Measurements from ENCODE around the gene MOB3B.

Gene MOB3B

GRCh38 chr9:27361492-27361891 lies 168.1 kb downstream of the MOB3B start:
- peaks cover 39% of the 10 kb centered on the region for H3K36me3 Mint-ChIP-seq (ENCODE audit: low read depth)
- DNase-seq, result no peak
- no peak overlapping the region for H3K4me3 Mint-ChIP-seq
- TF ChIP-seq, protein P1, sequence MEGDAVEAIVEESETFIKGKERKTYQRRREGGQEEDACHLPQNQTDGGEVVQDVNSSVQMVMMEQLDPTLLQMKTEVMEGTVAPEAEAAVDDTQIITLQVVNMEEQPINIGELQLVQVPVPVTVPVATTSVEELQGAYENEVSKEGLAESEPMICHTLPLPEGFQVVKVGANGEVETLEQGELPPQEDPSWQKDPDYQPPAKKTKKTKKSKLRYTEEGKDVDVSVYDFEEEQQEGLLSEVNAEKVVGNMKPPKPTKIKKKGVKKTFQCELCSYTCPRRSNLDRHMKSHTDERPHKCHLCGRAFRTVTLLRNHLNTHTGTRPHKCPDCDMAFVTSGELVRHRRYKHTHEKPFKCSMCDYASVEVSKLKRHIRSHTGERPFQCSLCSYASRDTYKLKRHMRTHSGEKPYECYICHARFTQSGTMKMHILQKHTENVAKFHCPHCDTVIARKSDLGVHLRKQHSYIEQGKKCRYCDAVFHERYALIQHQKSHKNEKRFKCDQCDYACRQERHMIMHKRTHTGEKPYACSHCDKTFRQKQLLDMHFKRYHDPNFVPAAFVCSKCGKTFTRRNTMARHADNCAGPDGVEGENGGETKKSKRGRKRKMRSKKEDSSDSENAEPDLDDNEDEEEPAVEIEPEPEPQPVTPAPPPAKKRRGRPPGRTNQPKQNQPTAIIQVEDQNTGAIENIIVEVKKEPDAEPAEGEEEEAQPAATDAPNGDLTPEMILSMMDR (IDR thresholded peaks at IDR 0.05), result no peak
- H3K4me1 Mint-ChIP-seq, result peaks cover 38% of the 10 kb centered on the region
- peaks cover 3% of the 10 kb centered on the region for H3K27me3 Mint-ChIP-seq (ENCODE audit: low read depth, poor library complexity)
- H3K9me3 Mint-ChIP-seq, result no peaks in the 10 kb centered on the region
- H3K27ac Mint-ChIP-seq, result no peak overlapping the region

- no peak for DNase-seq
- Mint-ChIP-seq H3K4me1 (peaks cover 26% of the 10 kb centered on the region), H3K9me3 (no peaks in the 10 kb centered on the region), H3K27ac (no peak overlapping the region), H3K4me3 (no peak overlapping the region), H3K36me3 (ENCODE audit: low read depth) (peaks cover 44% of the 10 kb centered on the region), H3K27me3 (ENCODE audit: low read depth, poor library complexity) (no peaks in the 10 kb centered on the region)
- TF ChIP-seq, protein P1 (IDR thresholded peaks at IDR 0.05), result no peak
Measured at GRCh38 chr9:27359763-27360162, 169.9 kb downstream of the MOB3B start.

GRCh38 chr9:27358007-27358406 lies 171.6 kb downstream of the MOB3B start:
- TF ChIP-seq, protein P1 (IDR thresholded peaks at IDR 0.05), result no peak
- peaks cover 36% of the 10 kb centered on the region for H3K4me1 Mint-ChIP-seq
- H3K36me3 Mint-ChIP-seq (ENCODE audit: low read depth), result peaks cover 52% of the 10 kb centered on the region

DNA sequence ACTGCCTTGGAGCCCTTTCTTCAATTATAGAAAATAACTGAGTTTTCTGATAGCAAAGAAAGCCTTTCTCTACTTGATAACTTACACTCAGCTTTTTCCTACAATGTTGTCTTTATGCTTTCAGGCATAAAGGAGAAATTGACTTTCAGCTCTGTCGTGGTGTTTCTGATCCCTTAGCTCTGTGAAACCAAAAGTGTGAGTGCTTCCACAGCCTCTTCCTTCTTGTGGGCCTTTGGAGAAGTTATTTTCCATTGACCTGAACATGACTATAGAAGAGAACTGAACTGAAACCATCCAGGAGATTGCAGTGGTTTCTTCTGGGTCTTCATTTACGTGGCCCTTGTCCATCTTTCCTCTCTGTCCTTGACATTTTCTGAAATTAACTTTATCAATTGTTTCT lies 173.2 kb downstream of the MOB3B start:
- Mint-ChIP-seq H3K4me1 (peaks cover 28% of the 10 kb centered on the region), H3K4me3 (no peak overlapping the region), H3K27ac (peak overlapping the region; percentile 29), H3K36me3 (ENCODE audit: low read depth) (peaks cover 66% of the 10 kb centered on the region), H3K9me3 (no peaks in the 10 kb centered on the region), H3K27me3 (ENCODE audit: low read depth, poor library complexity) (no peaks in the 10 kb centered on the region)
- TF ChIP-seq, protein P1 (IDR thresholded peaks at IDR 0.05), result no peak
- no peak for DNase-seq

More at GRCh38 chr9:27358007-27358406, 171.6 kb downstream of the MOB3B start:
- H3K4me3 Mint-ChIP-seq, result no peak overlapping the region
- no peak overlapping the region for H3K27ac Mint-ChIP-seq
- DNase-seq, result no peak
- no peaks in the 10 kb centered on the region for H3K27me3 Mint-ChIP-seq (ENCODE audit: low read depth, poor library complexity)
- H3K9me3 Mint-ChIP-seq, result no peaks in the 10 kb centered on the region

GRCh38 chr9:27355166-27355565 lies 174.4 kb downstream of the MOB3B start:
- TF ChIP-seq, protein P1 (IDR thresholded peaks at IDR 0.05), result no peak
- H3K27ac Mint-ChIP-seq, result no peak overlapping the region
- no peak for DNase-seq
- H3K27me3 Mint-ChIP-seq (ENCODE audit: low read depth, poor library complexity), result no peaks in the 10 kb centered on the region
- H3K4me1 Mint-ChIP-seq, result peaks cover 21% of the 10 kb centered on the region
- no peak overlapping the region for H3K4me3 Mint-ChIP-seq
- no peaks in the 10 kb centered on the region for H3K9me3 Mint-ChIP-seq
- peaks cover 60% of the 10 kb centered on the region for H3K36me3 Mint-ChIP-seq (ENCODE audit: low read depth)

DNA sequence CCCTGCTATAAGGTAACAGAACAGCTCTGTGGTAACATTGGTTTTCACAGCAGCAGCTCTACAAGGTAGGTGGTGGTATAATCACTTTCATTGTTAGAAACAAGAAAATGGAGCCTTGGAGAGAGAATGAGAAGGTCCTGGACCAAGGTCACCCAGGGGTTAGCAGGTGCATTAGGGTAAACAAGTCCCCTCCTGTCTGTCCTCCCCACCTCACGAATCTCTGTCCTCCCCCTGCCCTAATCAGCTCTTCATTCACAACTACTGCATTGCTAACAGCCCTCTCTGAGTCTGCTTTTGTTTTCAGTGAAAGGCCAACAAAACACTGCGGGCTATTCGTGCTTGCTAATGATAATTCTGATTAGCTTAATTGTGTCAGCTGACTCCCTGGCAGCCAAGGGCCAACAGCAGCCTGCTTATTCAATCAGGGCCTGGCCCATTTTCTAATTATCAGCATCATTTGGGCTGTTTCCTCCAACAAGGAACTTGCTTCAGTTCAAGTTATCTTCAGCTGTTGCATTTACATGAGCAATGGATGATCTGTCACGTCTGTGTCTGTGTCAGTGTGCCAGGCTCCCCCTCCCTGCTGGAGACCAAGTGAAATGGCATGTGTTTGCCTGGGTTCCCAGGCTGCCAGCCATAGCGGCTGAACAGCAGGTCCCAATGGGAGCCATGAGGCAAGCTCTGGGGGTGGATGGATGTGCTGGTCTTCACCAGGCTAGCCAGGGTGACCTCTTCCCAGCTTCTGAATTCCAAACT lies 176.0 kb downstream of the MOB3B start:
- Mint-ChIP-seq H3K27me3 (ENCODE audit: low read depth, poor library complexity) (no peaks in the 10 kb centered on the region), H3K4me3 (no peak overlapping the region), H3K36me3 (ENCODE audit: low read depth) (peaks cover 46% of the 10 kb centered on the region), H3K27ac (no peak overlapping the region), H3K9me3 (no peaks in the 10 kb centered on the region), H3K4me1 (peaks cover 25% of the 10 kb centered on the region)
- TF ChIP-seq, protein P1 (IDR thresholded peaks at IDR 0.05), result no peak
- DNase-seq, result no peak

Measured in nephron progenitor cell (in vitro differentiated cells).